Measurements from ENCODE around the gene P2RX3. TPM values are rescaled to one million over a fixed set of nuclear protein-coding genes. Genes with fewer than 3 reads are reported as not detected.
A peak's percentile ranks its signal among the peaks of the same experiment; 100 is the strongest.

The P2RX3 gene
- total RNA-seq, 3 donors from 2014 or later: not detected

DNA sequence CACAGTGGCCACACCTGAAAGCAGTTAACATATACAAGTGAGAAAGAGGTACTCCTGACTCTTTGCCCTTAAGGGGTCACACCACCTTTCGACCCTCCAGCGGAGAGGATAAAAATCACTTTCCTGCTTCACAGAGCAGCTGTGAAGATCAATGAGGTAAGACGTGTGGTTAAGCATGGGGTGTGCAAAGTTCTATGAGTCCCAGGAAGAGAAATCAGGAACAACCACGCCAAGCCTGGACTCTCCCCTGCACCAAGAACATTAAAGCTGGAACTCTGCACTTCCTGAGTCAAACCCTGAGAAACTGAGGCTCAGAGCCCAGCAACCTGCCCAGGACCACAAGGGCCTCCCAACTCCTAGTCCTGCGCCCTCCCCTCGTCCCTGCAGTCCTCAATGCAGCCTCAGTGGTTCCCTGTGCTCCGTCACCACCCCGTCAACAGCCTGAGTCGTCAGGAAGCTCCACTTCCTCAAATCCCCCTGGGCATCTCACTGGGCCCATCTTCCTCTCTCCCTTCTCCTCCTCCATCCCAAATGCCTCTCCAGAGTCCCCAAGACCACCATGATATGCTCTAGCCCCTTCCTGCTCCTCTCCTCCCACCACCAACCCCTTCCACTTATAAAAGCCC is 31.1 kb upstream of the P2RX3 start:
- intact Hi-C loops (cut with DNase I, micrococcal nuclease): no loop called here
- no peak for DNase-seq
- Histone ChIP-seq H3K9me3 (no peaks in the 10 kb centered on the region), H3K36me3 (ENCODE audit: low read depth) (no peaks in the 10 kb centered on the region), H3K4me3 (no peak overlapping the region), H3K4me1 (ENCODE audit: low read depth) (peaks cover 20% of the 10 kb centered on the region)
- TF ChIP-seq, protein P1, sequence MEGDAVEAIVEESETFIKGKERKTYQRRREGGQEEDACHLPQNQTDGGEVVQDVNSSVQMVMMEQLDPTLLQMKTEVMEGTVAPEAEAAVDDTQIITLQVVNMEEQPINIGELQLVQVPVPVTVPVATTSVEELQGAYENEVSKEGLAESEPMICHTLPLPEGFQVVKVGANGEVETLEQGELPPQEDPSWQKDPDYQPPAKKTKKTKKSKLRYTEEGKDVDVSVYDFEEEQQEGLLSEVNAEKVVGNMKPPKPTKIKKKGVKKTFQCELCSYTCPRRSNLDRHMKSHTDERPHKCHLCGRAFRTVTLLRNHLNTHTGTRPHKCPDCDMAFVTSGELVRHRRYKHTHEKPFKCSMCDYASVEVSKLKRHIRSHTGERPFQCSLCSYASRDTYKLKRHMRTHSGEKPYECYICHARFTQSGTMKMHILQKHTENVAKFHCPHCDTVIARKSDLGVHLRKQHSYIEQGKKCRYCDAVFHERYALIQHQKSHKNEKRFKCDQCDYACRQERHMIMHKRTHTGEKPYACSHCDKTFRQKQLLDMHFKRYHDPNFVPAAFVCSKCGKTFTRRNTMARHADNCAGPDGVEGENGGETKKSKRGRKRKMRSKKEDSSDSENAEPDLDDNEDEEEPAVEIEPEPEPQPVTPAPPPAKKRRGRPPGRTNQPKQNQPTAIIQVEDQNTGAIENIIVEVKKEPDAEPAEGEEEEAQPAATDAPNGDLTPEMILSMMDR (IDR thresholded peaks at IDR 0.05): no peak
- no peak for ATAC-seq

DNA sequence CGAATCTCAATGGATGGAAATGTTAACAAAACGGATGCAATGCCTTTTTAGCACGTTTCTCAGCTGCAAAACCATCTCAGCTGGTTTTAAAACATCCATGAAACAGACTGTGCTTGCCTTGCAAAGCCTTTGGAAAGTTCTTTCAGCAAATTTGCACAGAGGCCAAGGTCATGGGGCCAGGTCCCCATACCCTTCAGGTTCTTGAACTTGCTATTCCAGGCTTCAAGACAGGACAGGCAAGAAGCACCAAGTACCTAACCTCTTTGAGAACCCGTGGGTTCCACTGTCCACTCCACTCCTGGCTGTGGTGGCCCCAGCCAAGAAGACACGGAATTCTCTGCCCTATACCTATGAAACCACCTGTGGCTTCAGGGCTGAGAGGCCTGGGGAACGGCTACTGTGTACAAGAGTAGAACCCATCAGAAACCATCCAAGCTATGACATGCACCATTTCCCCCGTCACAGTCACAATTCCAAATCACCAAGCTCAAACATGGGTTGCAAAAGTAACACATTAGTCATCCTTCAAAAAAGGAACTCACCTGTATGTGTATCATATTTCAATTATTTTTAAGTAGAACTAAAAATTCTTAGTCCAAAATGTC is 30.4 kb upstream of the P2RX3 start:
- TF ChIP-seq, protein P1 (IDR thresholded peaks at IDR 0.05): no peak
- ATAC-seq: no peak
- intact Hi-C loops (cut with DNase I, micrococcal nuclease): no loop called here
- H3K9me3 ChIP-seq: no peaks in the 10 kb centered on the region
- DNase-seq: no peak
- peaks cover 26% of the 10 kb centered on the region for H3K4me1 ChIP-seq (ENCODE audit: low read depth)
- H3K4me3 ChIP-seq: no peak overlapping the region
- no peaks in the 10 kb centered on the region for H3K36me3 ChIP-seq (ENCODE audit: low read depth)

GRCh38 chr11:57308426-57309060 is 29.6 kb upstream of the P2RX3 start:
- H3K36me3 ChIP-seq (ENCODE audit: low read depth): peaks cover 1% of the 10 kb centered on the region
- ATAC-seq (no peak), DNase-seq (peak in 1 of 3 donors; percentile 45)
- no peaks in the 10 kb centered on the region for H3K9me3 ChIP-seq
- H3K4me1 ChIP-seq (ENCODE audit: low read depth): peaks cover 34% of the 10 kb centered on the region
- H3K4me3 ChIP-seq: no peak overlapping the region
- TF ChIP-seq, protein P1 (IDR thresholded peaks at IDR 0.05): no peak
- intact Hi-C loops (cut with DNase I, micrococcal nuclease): no loop called here

DNA sequence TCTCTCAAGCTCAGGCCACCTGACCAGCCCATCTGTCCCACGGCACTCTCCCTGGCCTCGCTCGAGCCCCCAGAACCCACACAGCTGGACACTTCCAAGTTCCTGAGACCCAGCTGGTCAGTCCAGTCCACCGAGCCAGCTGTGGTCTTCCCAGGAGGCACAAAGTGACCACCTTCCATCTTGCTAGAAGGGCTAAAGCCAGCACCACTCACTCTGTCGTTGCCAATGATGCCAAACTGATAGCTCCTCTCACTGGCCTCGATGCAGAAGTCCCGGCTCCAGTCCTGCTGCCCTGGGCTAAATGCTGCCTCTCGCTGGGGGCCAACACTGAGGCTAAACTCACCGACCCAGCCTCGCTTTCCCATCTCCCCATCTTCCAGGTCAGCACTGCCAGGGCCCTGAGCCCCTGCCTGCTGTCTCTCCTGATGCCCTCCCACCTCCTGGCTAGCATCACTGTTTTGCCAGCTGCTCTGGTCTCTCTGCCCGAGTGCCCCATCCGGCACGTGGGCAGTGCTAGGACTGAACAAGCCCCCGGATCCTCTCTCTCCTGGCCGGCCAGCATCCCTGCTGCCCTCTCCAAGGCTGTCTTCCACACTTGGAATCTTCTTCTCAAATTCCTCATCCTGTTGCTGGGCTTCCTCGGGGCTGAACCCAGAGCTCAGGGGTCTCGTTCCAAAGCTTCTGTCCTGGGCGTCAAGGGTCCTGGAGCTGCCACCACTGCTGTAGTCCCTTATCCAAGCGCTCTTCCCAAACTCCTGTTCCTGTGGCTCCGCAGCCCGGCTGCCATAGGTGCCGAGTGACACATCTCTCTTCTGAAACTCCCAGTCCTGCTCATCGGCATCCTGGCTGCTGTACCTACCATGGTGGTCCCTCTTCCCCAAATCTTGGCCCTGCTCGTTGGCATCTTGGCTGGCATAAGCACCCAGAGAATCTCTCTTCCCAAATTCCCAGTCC is 28.8 kb upstream of the P2RX3 start:
- DNase-seq: peak in 1 of 3 donors; percentile 45
- TF ChIP-seq, protein P1 (IDR thresholded peaks at IDR 0.05): no peak
- ATAC-seq: no peak
- peaks cover 33% of the 10 kb centered on the region for H3K4me1 ChIP-seq (ENCODE audit: low read depth)
- intact Hi-C loops (cut with DNase I, micrococcal nuclease): no loop called here
- no peaks in the 10 kb centered on the region for H3K9me3 ChIP-seq
- peaks cover 6% of the 10 kb centered on the region for H3K36me3 ChIP-seq (ENCODE audit: low read depth)
- no peak overlapping the region for H3K4me3 ChIP-seq

- H3K36me3 ChIP-seq (ENCODE audit: low read depth): peaks cover 6% of the 10 kb centered on the region
- peaks cover 27% of the 10 kb centered on the region for H3K4me1 ChIP-seq (ENCODE audit: low read depth)
- no peaks in the 10 kb centered on the region for H3K9me3 ChIP-seq
- no peak overlapping the region for H3K4me3 ChIP-seq
- DNase-seq (peak in 1 of 3 donors; percentile 46), ATAC-seq (no peak)
- intact Hi-C loops (cut with DNase I, micrococcal nuclease): no loop called here
- TF ChIP-seq, protein P1 (IDR thresholded peaks at IDR 0.05): no peak
Measured at GRCh38 chr11:57310091-57310490, 28.1 kb upstream of the P2RX3 start.
